ENCODE results near the gene FER.
"Not testable (repeated sequence)": the region's sequence is repeated elsewhere in the genome, so short reads cannot be mapped to it uniquely, and the experiment has no call there.

Gene FER

GRCh38 chr5:108898707-108899106 is 151.0 kb downstream of the FER start:
- H3K9ac ChIP-seq (ENCODE audit: low read length) = no peak overlapping the region
- H3K79me2 ChIP-seq (ENCODE audit: insufficient read depth, low read length) = no peaks in the 10 kb centered on the region
- H3K9me2 ChIP-seq (replicated peaks; ENCODE audit: insufficient read depth, low read length) = no peaks in the 10 kb centered on the region
- no peak overlapping the region for H3K4me3 ChIP-seq (ENCODE audit: insufficient read depth, low read length, poor library complexity, severe bottlenecking)
- H3K4me2 ChIP-seq (ENCODE audit: low read depth, low read length, poor library complexity, severe bottlenecking) = no peak overlapping the region
- no peak overlapping the region for H2AFZ ChIP-seq (ENCODE audit: low read depth, low read length, severe bottlenecking)
- H3F3A ChIP-seq (ENCODE audit: insufficient read depth) = no peaks in the 10 kb centered on the region
- H3K9me3 ChIP-seq (ENCODE audit: insufficient read depth, low read length) = no peaks in the 10 kb centered on the region
- no peaks in the 10 kb centered on the region for H3K36me3 ChIP-seq (ENCODE audit: low read length)
- no peaks in the 10 kb centered on the region for H4K20me1 ChIP-seq (ENCODE audit: low read depth, low read length)
- H3K27ac ChIP-seq (ENCODE audit: low read depth, low read length) = no peak overlapping the region
- TF ChIP-seq CTCF (IDR thresholded peaks at IDR 0.05; ENCODE audit: insufficient read depth, low read length, poor library complexity, severe bottlenecking) = no peak
- TF ChIP-seq EZH2phosphoT487 (conservative IDR thresholded peaks at IDR 0.05; ENCODE audit: low read length) = no peak
- H3K27me3 ChIP-seq (ENCODE audit: low read length) = no peaks in the 10 kb centered on the region

DNA sequence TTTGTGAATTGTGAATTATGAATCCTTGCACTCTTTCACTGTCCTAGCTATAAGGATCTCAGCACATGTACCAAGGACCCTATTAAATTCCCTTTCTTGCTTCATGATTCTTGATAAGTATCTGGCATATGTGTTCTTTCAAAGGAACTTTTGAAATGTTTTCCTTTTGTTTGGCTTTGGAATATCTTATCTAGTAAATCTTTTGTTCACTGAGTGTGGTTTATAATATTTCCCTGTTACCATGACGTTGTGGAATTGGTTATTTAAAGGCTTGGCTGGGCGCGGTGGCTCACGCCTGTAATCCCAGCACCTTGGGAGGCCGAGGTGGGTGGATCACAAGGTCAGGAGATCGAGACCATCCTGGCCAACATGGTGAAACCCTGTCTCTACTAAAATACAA is 151.5 kb downstream of the FER start:
- H3K9me2 ChIP-seq (replicated peaks; ENCODE audit: insufficient read depth, low read length); H3F3A ChIP-seq (ENCODE audit: insufficient read depth); H2AFZ ChIP-seq (ENCODE audit: low read depth, low read length, severe bottlenecking); H3K9me3 ChIP-seq (ENCODE audit: insufficient read depth, low read length); H3K4me2 ChIP-seq (ENCODE audit: low read depth, low read length, poor library complexity, severe bottlenecking); H3K9ac ChIP-seq (ENCODE audit: low read length); H4K20me1 ChIP-seq (ENCODE audit: low read depth, low read length); H3K27ac ChIP-seq (ENCODE audit: low read depth, low read length); H3K27me3 ChIP-seq (ENCODE audit: low read length); H3K36me3 ChIP-seq (ENCODE audit: low read length); H3K79me2 ChIP-seq (ENCODE audit: insufficient read depth, low read length); H3K4me3 ChIP-seq (ENCODE audit: insufficient read depth, low read length, poor library complexity, severe bottlenecking): not testable (repeated sequence)

DNA sequence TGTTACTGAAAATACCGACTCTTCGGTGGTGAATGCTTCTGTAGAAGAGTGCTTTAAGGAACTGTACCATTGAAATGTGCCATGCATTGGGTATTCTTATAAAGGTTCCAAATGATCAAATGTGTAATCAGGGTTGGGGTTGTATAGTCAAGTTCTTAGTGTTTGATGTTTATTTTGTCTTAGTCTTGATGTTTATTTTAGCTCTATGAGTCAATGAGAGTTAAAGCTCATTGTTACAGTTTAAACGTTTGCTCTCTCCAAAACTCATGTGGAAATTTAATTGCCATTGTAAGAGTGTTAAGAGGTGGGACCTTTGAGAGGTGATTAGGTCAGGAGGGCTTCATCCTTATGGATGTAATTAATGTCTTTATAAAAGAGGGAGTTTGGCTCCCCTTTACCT is 153.0 kb downstream of the FER start:
- Histone ChIP-seq H3K27ac (ENCODE audit: low read depth, low read length) (no peak overlapping the region), H3K9me3 (ENCODE audit: insufficient read depth, low read length) (no peaks in the 10 kb centered on the region), H3F3A (ENCODE audit: insufficient read depth) (no peaks in the 10 kb centered on the region), H3K4me3 (ENCODE audit: insufficient read depth, low read length, poor library complexity, severe bottlenecking) (no peak overlapping the region), H3K4me2 (ENCODE audit: low read depth, low read length, poor library complexity, severe bottlenecking) (no peak overlapping the region), H3K9me2 (replicated peaks; ENCODE audit: insufficient read depth, low read length) (no peaks in the 10 kb centered on the region), H3K79me2 (ENCODE audit: insufficient read depth, low read length) (no peaks in the 10 kb centered on the region), H3K27me3 (ENCODE audit: low read length) (no peaks in the 10 kb centered on the region), H3K36me3 (ENCODE audit: low read length) (no peaks in the 10 kb centered on the region), H2AFZ (ENCODE audit: low read depth, low read length, severe bottlenecking) (no peak overlapping the region), H3K9ac (ENCODE audit: low read length) (no peak overlapping the region), H4K20me1 (ENCODE audit: low read depth, low read length) (no peaks in the 10 kb centered on the region)
- no peak for TF ChIP-seq EZH2phosphoT487 (conservative IDR thresholded peaks at IDR 0.05; ENCODE audit: low read length)
- no peak for TF ChIP-seq CTCF (IDR thresholded peaks at IDR 0.05; ENCODE audit: insufficient read depth, low read length, poor library complexity, severe bottlenecking)

DNA sequence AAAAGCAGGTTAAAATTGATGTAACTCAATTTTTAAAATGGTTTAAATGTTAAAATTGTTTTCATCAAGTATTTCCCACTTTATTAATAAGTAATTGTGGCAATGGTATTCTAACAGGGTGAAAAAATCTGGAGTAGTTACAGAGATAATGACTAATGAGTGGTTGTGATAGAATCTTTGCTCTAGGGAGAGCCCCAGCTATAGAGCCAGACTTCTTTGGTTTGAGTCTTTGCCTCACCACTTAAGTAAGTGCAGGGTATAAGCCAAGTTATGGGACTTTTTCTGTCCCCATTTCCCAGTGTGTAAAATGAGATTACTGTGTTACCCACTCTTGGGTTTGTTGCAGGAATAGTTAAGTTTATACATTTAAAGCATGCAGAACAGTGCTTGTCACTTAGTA is 158.1 kb downstream of the FER start:
- Histone ChIP-seq H3K9ac (ENCODE audit: low read length) (no peak overlapping the region), H3K27ac (ENCODE audit: low read depth, low read length) (no peak overlapping the region), H3K9me3 (ENCODE audit: insufficient read depth, low read length) (no peaks in the 10 kb centered on the region), H3K36me3 (ENCODE audit: low read length) (no peaks in the 10 kb centered on the region), H3K4me3 (ENCODE audit: insufficient read depth, low read length, poor library complexity, severe bottlenecking) (no peak overlapping the region), H4K20me1 (ENCODE audit: low read depth, low read length) (no peaks in the 10 kb centered on the region), H3K79me2 (ENCODE audit: insufficient read depth, low read length) (no peaks in the 10 kb centered on the region), H3K9me2 (replicated peaks; ENCODE audit: insufficient read depth, low read length) (no peaks in the 10 kb centered on the region), H3F3A (ENCODE audit: insufficient read depth) (no peaks in the 10 kb centered on the region), H3K4me2 (ENCODE audit: low read depth, low read length, poor library complexity, severe bottlenecking) (no peak overlapping the region), H3K27me3 (ENCODE audit: low read length) (no peaks in the 10 kb centered on the region), H2AFZ (ENCODE audit: low read depth, low read length, severe bottlenecking) (no peak overlapping the region)
- TF ChIP-seq CTCF (IDR thresholded peaks at IDR 0.05; ENCODE audit: insufficient read depth, low read length, poor library complexity, severe bottlenecking) = no peak
- no peak for TF ChIP-seq EZH2phosphoT487 (conservative IDR thresholded peaks at IDR 0.05; ENCODE audit: low read length)

Measured in SU-DHL-6 (cell line).